A549 (cell line): ENCODE measurements around the gene ANKRD1. TPM values are rescaled to one million over a fixed set of nuclear protein-coding genes. Genes with fewer than 3 reads are reported as not detected.

Source experiments
- ATAC-seq, 2 experiments: fragments of 200-7000 bp in 1 of 2; fragments of >200 bp in 1 of 2; cut with Nextera tagmentation in 1 of 2; cut with Tn5 transposase in 1 of 2; 3 replicates each; pipeline versions ENCODE4 v1.8.0 to v1.9.1; 2018 to 2020; ENCODE audit warnings: mild to moderate bottlenecking in 1 of 2, moderate library complexity in 1 of 2
- CTCF ChIA-PET: fragments of 300-600 bp; sonication (Branson Sonifier 250); formaldehyde crosslinking; extraction: SDS; loops from one replicate; lab custom pipeline; 2021; ENCODE audit warnings: antibody characterized with exemption, inconsistent platforms; lab: Yijun Ruan, JAX
- POLR2A ChIA-PET: fragments of 350-600 bp; formaldehyde crosslinking; extraction: SDS; loops from one replicate; lab custom pipeline; 2021; ENCODE audit warnings: antibody characterized with exemption, inconsistent platforms; lab: Yijun Ruan, JAX
- DNase-seq, 2 experiments: peaks; one replicate each; pipeline versions ENCODE4 v3.0.0 to v3.0.0-alpha.2; 2011 to 2016; ENCODE audit warnings: low read depth in 1 of 2, low spot score in 1 of 2
- FAIRE-seq: peaks from 2 replicates; lab custom pipeline; 2011; peaks lifted over from hg19 to GRCh38; lab: Jason Lieb, UNC
- H3K27ac ChIP-seq, 2 experiments: fragments of >200 bp; sonication (Bioruptor Twin); formaldehyde crosslinking; 3 replicates each; pipeline ENCODE4 v1.5.1; 2016 to 2017
- H3K4me1 ChIP-seq: fragments of >200 bp; sonication (Bioruptor Twin); formaldehyde crosslinking; 3 replicates; pipeline ENCODE4 v1.6.1; 2016
- H3K4me2 ChIP-seq: fragments of >200 bp; sonication (Bioruptor Twin); formaldehyde crosslinking; 3 replicates; pipeline ENCODE4 v1.6.1; 2016
- H3K4me3 ChIP-seq: fragments of >200 bp; sonication (Bioruptor Twin); formaldehyde crosslinking; 3 replicates; pipeline ENCODE4 v1.5.1; 2016
- H3K9me3 ChIP-seq: fragments of >200 bp; sonication (Bioruptor Twin); formaldehyde crosslinking; 3 replicates; pipeline ENCODE4 v1.6.1; 2016
- CBX8 ChIP-seq: fragments of 200-600 bp; sonication (generic); IDR thresholded peaks from 2 replicates; pipeline ENCODE4 v1.6.1; 2016
- CTCF ChIP-seq: fragments of >200 bp; sonication (Bioruptor Twin); formaldehyde crosslinking; IDR thresholded peaks from 3 replicates; pipeline ENCODE4 v1.5.1; 2016
- E2F6 ChIP-seq: IDR thresholded peaks from 2 replicates; pipeline ENCODE4 v1.6.1; 2012; ENCODE audit warnings: low read depth, borderline replicate concordance
- ELK1 ChIP-seq: fragments of 150-350 bp; IDR thresholded peaks from 2 replicates; pipeline ENCODE4 v1.6.1; 2014; ENCODE audit warnings: low read depth, mild to moderate bottlenecking, low read length
- FOSB ChIP-seq: fragments of 250-450 bp; sonication (Bioruptor Pico); IDR thresholded peaks from 2 replicates; pipeline ENCODE4 v1.5.0; 2020; ENCODE audit warnings: mild to moderate bottlenecking, moderate library complexity
- FOSL2 ChIP-seq, 2 experiments: fragments of 450-650 bp in 1 of 2; fragments of >200 bp in 1 of 2; sonication (Bioruptor Twin) in 1 of 2; formaldehyde crosslinking; IDR thresholded peaks; 2 replicates each; pipeline versions ENCODE4 v1.5.0 to v1.6.1; 2016 to 2020; ENCODE audit warnings: mild to moderate bottlenecking in 1 of 2, moderate library complexity in 1 of 2
- GATA3 ChIP-seq: IDR thresholded peaks from 2 replicates; pipeline ENCODE4 v1.6.1; 2012; ENCODE audit warnings: borderline replicate concordance
- MAFK ChIP-seq: fragments of 450-650 bp; IDR thresholded peaks from 2 replicates; pipeline ENCODE4 v1.6.1; 2014; ENCODE audit not compliant: partially characterized antibody
- MAZ ChIP-seq: fragments of 150-350 bp; IDR thresholded peaks from 2 replicates; pipeline ENCODE4 v1.6.1; 2014; ENCODE audit warnings: antibody characterized with exemption, low read depth, low read length, borderline replicate concordance
- POLR2AphosphoS2 ChIP-seq: conservative IDR thresholded peaks from 2 replicates; pipeline ENCODE4 v1.6.1; 2012; ENCODE audit warnings: low read length, improper control_type of control experiment, inconsistent platforms
- RAD21 ChIP-seq, 2 experiments: fragments of >200 bp in 1 of 2; sonication (Bioruptor Twin) in 1 of 2; formaldehyde crosslinking in 1 of 2; IDR thresholded peaks in 1 of 2; conservative IDR thresholded peaks in 1 of 2; 2 replicates in 1 of 2; 3 replicates in 1 of 2; pipeline ENCODE4 v1.6.1; 2012 to 2018; ENCODE audit warnings: inconsistent platforms in 1 of 2
- SMC3 ChIP-seq: fragments of >200 bp; sonication (Bioruptor Twin); formaldehyde crosslinking; IDR thresholded peaks from 3 replicates; pipeline ENCODE4 v1.6.1; 2018; ENCODE audit warnings: inconsistent platforms
- TP53 ChIP-seq: fragments of 250-450 bp; sonication (Bioruptor Pico); IDR thresholded peaks from 2 replicates; pipeline ENCODE4 v1.5.0; 2021; ENCODE audit warnings: mild to moderate bottlenecking, moderate library complexity
- ZNF302 ChIP-seq: fragments of 250-450 bp; sonication (Bioruptor Pico); IDR thresholded peaks from 2 replicates; pipeline ENCODE4 v1.9.0; 2021; ENCODE audit warnings: inconsistent platforms, mild to moderate bottlenecking, moderate library complexity
- WGBS: methylation state at CpG from one replicate; pipeline ENCODE4 v1.1.6; 2017; ENCODE audit errors: missing lambda C conversion rate; 5-methylcytosine and 5-hydroxymethylcytosine counted together
- polyA plus RNA-seq, 4 experiments: library from polyadenylated mRNA; depleted of rRNA in 3 of 4; stranded (reverse); fragments of >200 nt; fragmentation: RNase III in 1 of 4; extraction: RNeasy Plus Mini Kit Qiagen cat#74134 plus additional on column Dnase treatment in 1 of 4; gene quantifications; 2 replicates in 3 of 4; 3 replicates in 1 of 4; pipeline ENCODE4 v1.2.3, GENCODE V29; 2011 to 2017

Gene ANKRD1
- polyA plus RNA-seq, 2 of the 4 experiments (the other 2 are of a cell fraction) = 10.7 to 17.1 TPM

- H3K4me1 ChIP-seq = no peaks in the 10 kb centered on the region
- ATAC-seq = no peak
- no peak for DNase-seq
- TF ChIP-seq MAFK (peak; percentile 60), FOSL2 (IDR thresholded peaks at IDR 0.05) (no peak), FOSL2 (CRISPR knock-in tag; IDR thresholded peaks at IDR 0.05) (no peak)
- H3K4me3 ChIP-seq = no peak overlapping the region
- 62% methylated on average over 4 of the region's 4 CpGs for WGBS
- H3K4me2 ChIP-seq = no peak overlapping the region
- no peak overlapping the region for H3K27ac ChIP-seq
- CTCF ChIA-PET = interaction anchor here (0.6 to 3.7 kb wide), 12 partner anchors 14 to 1702 kb away, joined by 3 to 29 read pairs (median 3); partner anchors contain the start of gene TNKS2
- peaks cover 19% of the 10 kb centered on the region for H3K9me3 ChIP-seq
- FAIRE-seq = no peak
- POLR2A ChIA-PET = interaction anchor here (0.7 kb wide), 1 partner anchor 8 kb away, joined by 7 read pairs; no protein-coding TSS in a partner anchor
These were observed 54.8 kb downstream of the ANKRD1 start for GRCh38 chr10:90866050-90866598.

- 3% methylated on average over 3 of the region's 3 CpGs for WGBS
- TF ChIP-seq TP53 (no peak), FOSB (CRISPR knock-in tag) (no peak), CTCF (peak; percentile 48), CBX8 (no peak)
- ChIA-PET POLR2A (interaction anchor here (0.7 kb wide), 1 partner anchor 9 kb away, joined by 7 read pairs; no protein-coding TSS in a partner anchor), CTCF (interaction anchor here (0.5 to 3.7 kb wide), 17 partner anchors 14 to 1701 kb away, joined by 3 to 29 read pairs (median 3); partner anchors contain the start of gene TNKS2)
- peak in 1 of 2 experiments; percentile 27 for DNase-seq
- Histone ChIP-seq H3K9me3 (peaks cover 18% of the 10 kb centered on the region), H3K27ac (no peak overlapping the region), H3K4me1 (no peaks in the 10 kb centered on the region), H3K4me2 (no peak overlapping the region), H3K4me3 (no peak overlapping the region)
- peak in 1 of 2 experiments; percentile 59; a peak in 2 of 6 replicates for ATAC-seq
- no peak for FAIRE-seq
These were observed 55.5 kb downstream of the ANKRD1 start for GRCh38 chr10:90865401-90865800.

- peak; percentile 28 to 37 for DNase-seq
- ChIA-PET CTCF (interaction anchor here (0.9 to 3.9 kb wide), 16 partner anchors 9 to 166 kb away, joined by 3 to 52 read pairs (median 3); partner anchors contain the start of gene RPP30), POLR2A (interaction anchor here (0.7 kb wide), 1 partner anchor 1219 kb away, joined by 3 read pairs; no protein-coding TSS in a partner anchor)
- TF ChIP-seq E2F6 (no peak), FOSL2 (IDR thresholded peaks at IDR 0.05) (no peak), FOSL2 (CRISPR knock-in tag; IDR thresholded peaks at IDR 0.05) (0 out of 2 replicates have a peak, but pooled peaks have one; percentile 10), GATA3 (no peak), ELK1 (no peak), POLR2AphosphoS2 (no peak), ZNF302 (CRISPR knock-in tag) (no peak), CTCF (peak; percentile 90), MAZ (no peak), SMC3 (peak; percentile 79), RAD21 (conservative IDR thresholded peaks at IDR 0.05 in 1 of 2, IDR thresholded peaks at IDR 0.05 in 1 of 2) (peak; percentile 79 to 88)
- Histone ChIP-seq H3K27ac (no peak overlapping the region), H3K4me1 (peaks cover 9% of the 10 kb centered on the region; the same call in 2 of the 3 replicates), H3K4me3 (no peak overlapping the region), H3K9me3 (no peaks in the 10 kb centered on the region), H3K4me2 (no peak overlapping the region)
- ATAC-seq = peak in 1 of 2 experiments; percentile 51; a peak in 3 of 6 replicates
- WGBS = 3% methylated on average over 2 of the region's 2 CpGs
- FAIRE-seq = no peak
These were observed 57.9 kb downstream of the ANKRD1 start for GRCh38 chr10:90862908-90863514.
